ENCODE results near the gene UBE2O.

Gene UBE2O

GRCh38 chr17:76439314-76439928 lies 13.5 kb downstream of the UBE2O start:
- no peak for DNase-seq (ENCODE audit: low spot score)

GRCh38 chr17:76438906-76439305 lies 14.0 kb downstream of the UBE2O start:
- no peak for DNase-seq (ENCODE audit: low spot score)

- DNase-seq (ENCODE audit: low spot score) = no peak
Measured at GRCh38 chr17:76437467-76438402, 15.2 kb downstream of the UBE2O start.

GRCh38 chr17:76435751-76436150 lies 17.2 kb downstream of the UBE2O start:
- no peak for DNase-seq (ENCODE audit: low spot score)

- DNase-seq (ENCODE audit: low spot score) = no peak
Measured at GRCh38 chr17:76434870-76435269, 18.1 kb downstream of the UBE2O start.

GRCh38 chr17:76433693-76434092 lies 19.3 kb downstream of the UBE2O start:
- DNase-seq (ENCODE audit: low spot score) = no peak

GRCh38 chr17:76432712-76433336 lies 20.1 kb downstream of the UBE2O start:
- DNase-seq (ENCODE audit: low spot score) = peak; percentile 15

GRCh38 chr17:76432004-76432403 lies 20.9 kb downstream of the UBE2O start:
- no peak for DNase-seq (ENCODE audit: low spot score)

- DNase-seq (ENCODE audit: low spot score) = no peak
Measured at GRCh38 chr17:76431509-76431908, 21.4 kb downstream of the UBE2O start.

GRCh38 chr17:76428511-76428910 lies 24.4 kb downstream of the UBE2O start:
- DNase-seq (ENCODE audit: low spot score) = no peak

DNA sequence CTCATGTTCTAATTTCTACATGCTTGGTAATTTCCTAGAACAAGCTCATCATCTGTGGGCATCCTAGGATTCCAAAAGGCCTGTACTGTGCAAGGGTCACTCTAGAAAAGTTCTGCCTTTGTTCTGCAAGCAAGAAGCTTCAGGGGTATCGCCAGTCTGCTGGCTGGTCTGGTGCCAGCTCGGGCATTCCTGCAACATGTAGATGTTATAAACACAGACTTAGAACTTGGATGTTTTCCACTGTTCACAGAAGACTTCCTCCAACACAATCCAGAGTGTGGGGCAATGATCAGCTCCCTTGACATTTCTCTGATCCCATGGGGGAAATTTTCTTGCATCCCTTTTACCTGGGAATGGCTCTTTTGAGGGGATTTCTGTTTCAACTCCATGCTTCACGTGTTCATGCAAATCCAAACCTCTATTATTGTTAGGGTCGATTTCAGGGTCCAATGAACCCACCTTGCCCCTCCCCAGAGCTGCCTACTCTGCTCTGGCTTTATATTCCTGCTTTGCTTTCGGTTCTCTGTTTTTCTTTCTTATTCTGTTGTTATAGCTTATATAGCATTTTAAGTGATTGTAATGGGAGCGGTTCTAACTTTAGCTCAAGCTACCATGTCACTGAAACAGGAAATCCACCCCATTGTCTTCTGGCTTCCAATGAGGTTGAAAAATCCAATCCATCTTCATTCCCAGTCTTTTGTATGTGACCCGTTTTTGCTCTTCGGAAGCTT lies 25.3 kb downstream of the UBE2O start:
- DNase-seq (ENCODE audit: low spot score) = no peak

DNA sequence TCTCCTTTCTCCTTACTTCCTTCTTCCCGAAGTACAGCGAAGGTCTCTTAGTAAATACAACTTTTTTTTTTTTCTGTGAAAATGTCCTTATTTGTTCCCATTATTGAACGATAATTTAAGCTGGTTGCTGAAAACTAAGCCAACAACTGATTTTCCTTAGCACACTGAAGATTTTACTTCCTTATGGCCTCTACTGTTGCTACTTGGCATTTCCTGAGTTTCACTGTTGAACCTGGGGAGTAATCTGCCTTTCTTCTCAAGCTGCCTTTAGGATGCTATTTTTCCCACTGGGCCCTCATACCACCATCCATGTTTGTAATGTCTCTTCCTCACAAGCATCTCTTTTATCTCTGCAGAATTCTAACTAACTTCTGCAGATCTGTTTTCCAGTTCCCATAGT lies 26.1 kb downstream of the UBE2O start:
- DNase-seq (ENCODE audit: low spot score) = no peak

GRCh38 chr17:76422860-76423259 lies 30.1 kb downstream of the UBE2O start:
- no peak for DNase-seq (ENCODE audit: low spot score)

DNA sequence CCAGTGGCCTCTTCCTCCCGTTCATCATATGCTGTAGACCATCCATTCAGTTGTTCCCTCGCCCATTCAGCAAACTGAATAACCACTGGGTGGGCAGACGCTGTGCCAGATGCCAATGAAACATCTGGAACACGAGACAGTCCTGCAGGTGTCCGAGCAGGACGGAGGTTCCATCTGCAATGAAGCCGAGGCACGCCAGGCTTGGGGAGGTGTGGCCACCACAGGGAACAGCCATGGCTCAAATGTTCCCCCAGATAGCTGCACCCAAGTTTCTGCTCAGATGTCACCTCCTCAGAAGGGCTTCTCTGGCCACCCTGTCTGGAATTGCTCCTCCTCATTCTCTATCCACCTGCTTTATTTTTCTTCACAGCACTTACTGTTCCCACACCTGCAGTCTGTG lies 30.5 kb downstream of the UBE2O start:
- DNase-seq (ENCODE audit: low spot score) = no peak

GRCh38 chr17:76421044-76421407 lies 31.9 kb downstream of the UBE2O start:
- no peak for DNase-seq (ENCODE audit: low spot score)

GRCh38 chr17:76420356-76421043 lies 32.5 kb downstream of the UBE2O start:
- no peak for DNase-seq (ENCODE audit: low spot score)

GRCh38 chr17:76419576-76420260 lies 33.2 kb downstream of the UBE2O start:
- no peak for DNase-seq (ENCODE audit: low spot score)

- no peak for DNase-seq (ENCODE audit: low spot score)
Measured at GRCh38 chr17:76417499-76418143, 35.3 kb downstream of the UBE2O start.

DNA sequence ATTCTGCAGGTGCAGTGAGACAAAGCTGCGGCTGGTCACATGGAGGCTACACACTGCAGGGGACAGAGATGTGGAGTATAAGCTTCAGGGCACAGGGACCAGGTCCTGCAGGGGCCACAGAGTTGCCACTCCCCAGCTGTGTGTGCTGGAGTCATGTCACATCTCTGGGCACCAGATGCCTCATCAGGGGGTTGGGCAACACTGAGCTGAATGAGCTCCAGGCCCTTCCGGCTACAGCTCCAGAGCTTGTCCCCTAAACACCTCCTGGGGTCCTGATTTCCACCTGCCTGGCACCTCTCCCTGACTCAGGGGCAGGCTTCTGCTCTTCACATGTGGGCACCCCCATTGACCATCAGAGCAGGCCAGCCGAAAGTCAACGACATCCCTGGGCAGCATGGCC lies 36.1 kb downstream of the UBE2O start:
- DNase-seq (ENCODE audit: low spot score) = no peak

DNA sequence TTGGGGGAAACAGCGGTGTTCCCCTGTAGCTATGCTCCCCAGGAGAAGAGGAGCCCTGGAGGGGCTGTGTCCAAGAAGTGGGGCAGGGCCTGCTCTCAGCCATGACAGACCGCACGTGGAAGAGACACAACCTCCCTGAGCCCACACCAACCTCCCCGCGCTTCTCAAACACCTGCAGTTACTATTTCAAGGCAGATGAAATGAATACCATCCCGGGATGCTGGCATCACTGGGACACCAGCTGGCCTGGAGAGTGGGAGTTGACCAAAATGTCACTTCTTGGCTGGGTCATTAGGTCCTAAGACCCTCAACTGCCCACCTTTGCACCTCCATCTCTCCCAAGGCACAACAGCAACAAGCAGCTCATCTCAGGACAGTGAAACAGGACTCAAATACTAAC lies 36.5 kb downstream of the UBE2O start:
- DNase-seq (ENCODE audit: low spot score) = no peak

GRCh38 chr17:76415786-76416185 lies 37.2 kb downstream of the UBE2O start:
- no peak for DNase-seq (ENCODE audit: low spot score)
